WI38 (cell line): ENCODE results near the gene ALDOB.

Source experiments
- H3K4me3 ChIP-seq: 2 replicates; pipeline ENCODE4 v1.5.1; 2011; ENCODE audit warnings: low read depth, mild to moderate bottlenecking, control low read depth, low read length
- CTCF ChIP-seq: IDR thresholded peaks from 2 replicates; pipeline ENCODE4 v1.5.1; 2012; ENCODE audit warnings: low read depth, mild to moderate bottlenecking, control low read depth, low read length

Gene ALDOB

GRCh38 chr9:101435601-101436079 lies at the start of gene ALDOB:
TSS of gene ALDOB (minus strand) at chr9:101435774. CDS start at chr9:101430887, 4,887 bp downstream.
- H3K4me3 ChIP-seq, result no peak within 1 kb of the TSS
- no peak for TF ChIP-seq CTCF

GRCh38 chr9:101484046-101484445 lies 48.5 kb upstream of the ALDOB start:
- H3K4me3 ChIP-seq, result no peak overlapping the region
- no peak for TF ChIP-seq CTCF

GRCh38 chr9:101481261-101481660 lies 45.7 kb upstream of the ALDOB start:
- TF ChIP-seq CTCF, result no peak
- no peak overlapping the region for H3K4me3 ChIP-seq

- no peak overlapping the region for H3K4me3 ChIP-seq
- no peak for TF ChIP-seq CTCF
These were observed 44.8 kb upstream of the ALDOB start for GRCh38 chr9:101480386-101480785.

- no peak for TF ChIP-seq CTCF
These were observed 43.9 kb upstream of the ALDOB start for GRCh38 chr9:101479338-101480030.

GRCh38 chr9:101478906-101479305 lies 43.3 kb upstream of the ALDOB start:
- TF ChIP-seq CTCF, result no peak
- no peak overlapping the region for H3K4me3 ChIP-seq

More at GRCh38 chr9:101479338-101480030, 43.9 kb upstream of the ALDOB start:
- no peak overlapping the region for H3K4me3 ChIP-seq

GRCh38 chr9:101478444-101478843 lies 42.9 kb upstream of the ALDOB start:
- no peak overlapping the region for H3K4me3 ChIP-seq
- TF ChIP-seq CTCF, result no peak
